GM19025 (cell line): ENCODE results near the gene TECPR1.

Source experiments
- ATAC-seq: cut with Tn5 transposase; IDR thresholded peaks from one replicate; pipeline ENCODE4 v1.9.1; 2021; ENCODE audit warnings: mild to moderate bottlenecking, low read depth, moderate library complexity; ENCODE audit not compliant: unreplicated experiment

TECPR1 gene

DNA sequence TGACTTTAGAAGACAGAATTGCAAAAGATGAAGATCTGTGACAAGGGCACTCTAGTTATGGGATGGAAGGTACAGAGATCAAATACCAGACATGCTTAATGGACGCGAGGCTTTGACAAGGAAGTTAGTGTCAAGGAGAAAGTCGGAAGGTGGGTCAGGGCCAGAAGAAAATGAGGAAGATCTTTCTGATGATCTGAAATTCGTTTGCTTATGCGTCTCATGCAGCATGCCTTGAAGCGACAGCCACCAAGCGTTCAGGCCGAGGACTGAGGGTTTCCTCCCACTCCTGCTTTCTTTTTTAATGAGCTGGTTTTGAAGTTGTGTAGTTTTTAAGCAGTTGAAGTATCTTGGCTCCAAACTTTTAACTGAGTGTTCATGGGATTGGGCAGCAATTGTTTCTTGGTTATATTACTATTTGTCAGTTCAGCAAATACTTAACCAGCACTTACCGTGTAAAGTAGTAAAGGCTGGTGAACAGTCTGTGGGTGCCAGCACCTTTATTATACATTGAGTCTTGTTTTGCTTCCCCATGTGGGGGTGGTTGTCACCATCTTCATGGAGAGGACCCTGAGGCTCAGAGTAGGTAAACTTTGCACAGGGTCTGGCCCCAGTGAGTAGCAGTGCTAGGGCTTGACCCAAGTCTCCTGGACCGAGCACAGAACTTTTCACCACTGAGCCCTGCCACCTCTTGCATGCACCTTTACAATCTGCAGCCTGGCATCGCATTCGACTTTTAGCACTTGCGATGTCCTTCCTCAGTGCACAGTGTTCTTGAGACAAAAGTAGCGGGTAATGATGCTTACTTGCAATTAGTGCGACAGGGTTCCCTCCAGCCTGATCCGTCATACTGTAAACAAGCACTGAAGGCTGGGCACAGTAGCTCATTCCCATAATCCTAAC lies 55.1 kb downstream of the TECPR1 start:
- ATAC-seq, result no peak

DNA sequence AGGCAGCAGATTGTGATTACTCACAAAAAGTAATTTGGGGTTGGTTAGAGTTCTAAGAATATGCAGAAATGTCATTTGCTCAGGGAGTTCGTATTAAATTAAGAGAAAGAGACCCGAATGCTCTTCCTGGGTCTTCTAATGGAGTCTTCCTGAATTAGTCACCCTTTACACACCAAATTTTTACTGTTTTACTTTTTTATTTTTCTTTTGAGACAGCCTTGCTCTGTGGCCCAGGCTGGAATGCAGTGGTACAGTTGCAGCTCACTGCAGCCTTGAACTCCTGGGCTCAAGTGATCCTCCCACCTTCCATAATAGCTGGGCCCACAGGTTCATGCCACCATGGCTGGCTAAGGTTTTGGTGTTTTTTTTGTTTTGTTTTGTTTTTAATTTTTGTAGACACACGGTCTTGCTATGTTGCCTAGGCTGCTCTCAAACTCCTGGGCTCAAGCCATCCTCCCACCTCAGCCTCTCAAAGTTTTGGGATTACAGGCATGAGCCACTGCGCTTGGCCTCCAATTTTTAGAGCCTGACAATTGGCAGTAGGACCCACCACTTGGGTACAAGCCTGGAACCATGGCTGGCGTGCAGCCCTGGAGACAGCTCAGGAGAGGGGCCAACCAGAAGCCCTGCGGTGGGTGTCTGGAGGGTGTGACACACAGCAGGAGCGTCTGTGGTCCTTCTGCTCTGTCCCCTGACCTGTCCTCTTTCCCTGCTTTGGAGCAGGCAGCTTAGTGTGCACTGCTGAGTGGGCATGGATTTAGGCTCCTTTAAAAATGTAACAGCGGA lies 57.2 kb downstream of the TECPR1 start:
- no peak for ATAC-seq

- ATAC-seq, result no peak
Observed at GRCh38 chr7:98194186-98194585, 57.8 kb downstream of the TECPR1 start.

GRCh38 chr7:98193474-98194180 lies 58.4 kb downstream of the TECPR1 start:
- no peak for ATAC-seq

GRCh38 chr7:98192781-98193457 lies 59.1 kb downstream of the TECPR1 start:
- ATAC-seq, result no peak

DNA sequence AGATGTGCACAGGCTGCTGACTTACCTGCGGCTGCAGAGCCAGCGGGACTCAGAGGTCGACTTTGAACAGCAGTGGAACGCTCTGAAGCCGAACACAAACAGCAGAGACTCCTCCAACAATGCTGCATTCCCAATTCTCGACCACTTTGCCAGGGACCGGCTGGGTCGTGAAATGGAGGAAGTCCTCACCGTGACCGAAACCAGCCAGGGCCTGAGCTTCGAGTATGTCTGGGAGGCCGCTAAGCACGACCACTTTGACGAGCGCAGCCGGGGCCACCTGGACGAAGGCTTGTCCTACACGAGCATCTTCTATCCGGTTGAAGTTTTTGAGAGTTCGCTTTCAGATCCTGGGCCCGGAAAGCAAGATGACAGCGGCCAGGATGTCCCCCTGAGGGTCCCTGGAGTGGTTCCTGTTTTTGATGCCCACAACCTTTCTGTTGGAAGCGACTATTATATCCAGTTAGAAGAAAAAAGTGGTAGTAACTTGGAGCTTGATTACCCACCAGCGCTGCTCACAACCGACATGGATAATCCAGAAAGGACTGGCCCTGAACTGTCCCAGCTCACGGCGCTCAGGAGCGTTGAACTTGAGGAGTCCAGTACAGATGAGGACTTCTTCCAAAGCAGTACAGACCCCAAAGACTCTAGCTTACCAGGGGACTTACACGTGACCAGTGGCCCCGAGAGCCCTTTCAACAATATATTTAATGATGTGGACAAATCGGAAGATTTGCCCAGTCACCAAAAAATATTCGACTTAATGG lies 60.2 kb downstream of the TECPR1 start:
- ATAC-seq, result no peak

DNA sequence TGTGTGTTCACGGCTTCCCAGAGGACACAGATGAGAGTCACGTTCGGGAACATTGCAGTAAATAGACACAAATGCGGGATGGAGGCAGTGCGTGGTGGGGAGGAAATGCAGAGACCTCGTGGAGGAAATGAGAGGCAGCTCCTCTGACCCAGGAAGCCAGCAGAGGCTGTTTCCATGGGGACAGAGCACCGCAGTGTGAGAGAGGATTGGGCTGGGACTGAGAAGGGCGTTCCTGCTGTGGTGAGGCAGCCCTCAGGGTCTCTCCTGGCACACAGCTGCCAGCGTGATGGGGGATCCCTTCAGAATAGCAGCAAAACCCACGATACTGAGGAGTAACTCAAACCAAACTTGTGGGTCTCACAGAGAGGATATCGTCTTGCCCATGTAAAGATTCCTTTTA lies 62.5 kb downstream of the TECPR1 start:
- no peak for ATAC-seq

DNA sequence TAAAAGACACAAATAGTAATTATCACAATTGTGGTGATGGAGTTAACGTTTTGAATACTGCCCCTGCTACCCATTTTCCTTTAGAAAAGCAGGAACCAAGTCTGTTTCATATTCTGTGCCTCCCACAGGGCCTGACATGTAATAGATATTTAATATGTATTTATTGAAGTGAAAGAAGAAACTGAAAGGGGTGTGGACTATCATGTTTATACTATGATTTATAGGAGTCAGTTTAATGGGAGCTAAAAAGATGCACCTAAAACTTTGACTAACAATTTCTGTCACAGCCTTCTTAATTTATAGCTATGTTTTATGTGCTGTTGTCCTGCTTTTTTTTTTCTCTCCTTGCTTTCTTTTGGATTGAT lies 64.9 kb downstream of the TECPR1 start:
- ATAC-seq, result no peak

DNA sequence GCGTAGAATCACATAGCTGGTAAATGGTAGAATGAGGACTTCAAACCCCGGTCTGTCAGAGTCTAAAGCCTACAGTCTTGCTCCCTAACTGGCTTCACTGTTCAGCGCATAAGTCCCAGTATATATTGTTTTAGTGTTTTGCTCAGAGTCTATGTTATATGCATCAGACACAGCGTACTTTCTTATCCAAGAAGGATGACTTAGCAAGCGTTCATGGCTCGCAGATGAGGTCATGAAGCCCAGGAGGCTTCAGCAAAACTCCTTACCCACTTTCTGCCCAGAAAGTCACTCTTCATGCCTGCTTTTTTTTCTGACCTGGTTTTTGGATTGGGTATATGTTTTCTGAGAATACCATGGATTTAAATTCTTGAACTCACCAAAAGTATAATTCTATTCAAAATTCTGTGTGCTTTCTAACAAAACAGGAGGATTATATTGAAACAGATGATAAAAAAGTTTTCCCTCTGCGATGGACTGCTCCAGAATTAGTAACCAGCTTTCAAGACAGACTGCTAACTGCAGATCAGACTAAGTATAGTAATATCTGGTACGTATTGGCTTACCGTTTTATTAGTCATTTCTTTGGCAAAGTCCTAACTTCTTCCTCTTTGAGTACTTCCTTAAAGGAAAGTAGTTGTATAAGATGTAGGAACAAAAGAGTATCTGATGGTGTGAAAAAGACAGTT lies 65.4 kb downstream of the TECPR1 start:
- no peak for ATAC-seq

DNA sequence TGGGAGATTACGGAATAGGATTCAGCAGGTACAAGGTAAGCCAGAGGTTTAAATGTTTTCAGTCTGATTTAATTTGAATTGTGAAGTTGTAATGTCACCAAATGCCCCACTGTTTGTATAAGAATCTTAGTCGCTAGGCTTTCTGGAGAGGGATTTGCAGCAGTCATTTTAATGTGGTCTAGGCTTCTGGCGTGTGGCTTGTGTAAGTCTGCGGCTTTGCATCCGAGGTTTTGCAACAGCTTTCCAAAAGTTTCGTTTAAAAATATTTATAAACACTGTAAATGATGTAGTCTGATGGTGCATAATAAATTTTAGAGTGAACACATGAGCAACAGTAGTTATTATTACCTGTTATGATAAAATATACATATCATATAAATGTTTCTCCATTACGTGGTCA lies 66.9 kb downstream of the TECPR1 start:
- ATAC-seq, result no peak

GRCh38 chr7:98180751-98181150 lies 71.3 kb downstream of the TECPR1 start:
- ATAC-seq, result no peak

DNA sequence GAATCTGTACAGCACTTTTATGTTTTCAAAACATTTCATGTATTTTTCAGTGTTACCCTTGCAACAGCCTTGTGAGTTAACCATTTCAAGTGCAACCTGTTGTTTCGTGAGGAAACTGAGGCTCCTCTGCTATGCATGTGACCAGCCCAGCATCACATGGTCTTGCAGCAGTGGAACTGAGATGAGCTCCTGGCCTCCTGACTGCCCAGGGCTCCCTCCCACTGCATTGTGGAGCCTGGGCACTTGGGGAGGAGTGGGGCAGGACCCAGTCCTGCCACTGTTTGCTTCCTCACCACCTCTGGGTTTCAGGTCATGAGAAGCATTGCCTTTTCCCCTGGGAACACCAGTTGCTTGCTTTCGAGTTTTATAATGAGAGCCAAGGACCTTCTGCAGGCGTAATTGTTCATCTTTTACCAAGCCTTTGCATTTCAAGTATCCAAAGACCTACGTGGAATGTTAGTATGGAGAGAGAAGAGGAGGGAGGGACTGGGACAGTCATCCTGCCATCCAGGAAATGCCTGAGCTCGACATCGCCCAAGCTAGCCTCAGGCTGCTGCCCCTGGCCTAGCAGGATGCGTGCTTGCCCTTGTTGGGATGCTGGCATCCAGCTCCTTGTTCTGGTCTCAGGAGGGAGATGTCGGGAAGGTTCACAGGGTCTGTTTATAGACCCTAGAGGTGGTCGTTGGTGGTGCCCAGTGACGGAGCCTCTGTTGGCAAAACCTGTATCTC lies 73.1 kb downstream of the TECPR1 start:
- no peak for ATAC-seq

DNA sequence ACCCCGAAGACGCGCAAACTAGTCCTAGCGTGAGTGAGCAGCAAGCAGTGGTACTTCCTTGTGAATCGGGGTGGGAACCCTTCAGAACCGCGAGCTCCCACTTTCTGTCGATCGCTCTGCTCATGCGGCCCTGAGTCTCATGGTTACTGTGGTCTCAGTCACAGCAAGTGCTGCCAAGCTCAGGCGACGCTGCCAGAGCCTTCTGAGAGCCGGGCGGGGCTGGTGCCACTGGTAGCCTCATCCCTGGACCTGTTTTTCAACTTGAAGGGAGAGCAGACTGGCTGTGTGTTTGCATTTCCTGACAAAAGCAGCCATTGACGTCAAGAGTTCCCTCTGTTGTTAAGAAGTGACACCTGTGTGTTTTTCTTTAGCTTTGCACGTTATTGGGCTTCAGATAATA lies 73.7 kb downstream of the TECPR1 start:
- ATAC-seq, result no peak

- ATAC-seq, result no peak
Observed at GRCh38 chr7:98177553-98177952, 74.5 kb downstream of the TECPR1 start.

- no peak for ATAC-seq
Observed at GRCh38 chr7:98175260-98175940, 76.6 kb downstream of the TECPR1 start.

GRCh38 chr7:98174334-98175259 lies 77.4 kb downstream of the TECPR1 start:
- no peak for ATAC-seq

DNA sequence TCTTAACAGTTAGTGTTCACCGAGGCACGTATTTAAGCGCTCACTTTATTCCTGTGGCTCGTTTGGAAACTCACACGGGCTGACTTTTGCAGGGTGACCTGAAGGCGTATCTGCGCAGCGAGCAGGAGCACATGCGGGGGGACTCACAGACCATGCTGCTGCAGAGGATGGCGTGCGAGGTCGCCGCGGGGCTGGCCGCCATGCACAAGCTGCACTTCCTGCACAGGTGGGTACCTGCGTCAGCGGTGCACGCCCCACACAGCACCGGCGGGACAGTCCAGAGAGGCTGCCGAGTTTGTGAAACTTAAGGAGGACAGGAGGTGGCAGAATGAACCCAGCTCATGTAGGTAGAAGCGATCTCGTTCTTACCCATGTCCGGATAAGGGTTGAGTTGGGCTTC lies 80.6 kb downstream of the TECPR1 start:
- ATAC-seq, result no peak
